GM12875 (cell line): ENCODE measurements around the gene ANXA2R.
A peak's percentile ranks its signal among the peaks of the same experiment; 100 is the strongest.

Experiments
- H3K4me3 ChIP-seq: one replicate; pipeline ENCODE4 v1.5.1; 2011; ENCODE audit warnings: low read depth, low read length, control low read depth
- CTCF ChIP-seq: IDR thresholded peaks from 2 replicates; pipeline ENCODE4 v1.5.1; 2011; ENCODE audit warnings: low read depth, mild to moderate bottlenecking, control low read depth, inconsistent platforms, low read length, moderate library complexity, borderline replicate concordance; ENCODE audit not compliant: insufficient read depth

Gene ANXA2R

GRCh38 chr5:43000914-43001313 lies 39.2 kb downstream of the ANXA2R start:
- H3K4me3 ChIP-seq, result no peak overlapping the region
- TF ChIP-seq CTCF, result no peak

GRCh38 chr5:43000111-43000840 lies 39.8 kb downstream of the ANXA2R start:
- no peak overlapping the region for H3K4me3 ChIP-seq
- no peak for TF ChIP-seq CTCF

- H3K4me3 ChIP-seq, result peak overlapping the region; percentile 66
- TF ChIP-seq CTCF, result no peak
Observed at GRCh38 chr5:42995360-42995751, 44.8 kb downstream of the ANXA2R start.

- H3K4me3 ChIP-seq, result peak overlapping the region; percentile 66
- TF ChIP-seq CTCF, result peak; percentile 86
Observed at GRCh38 chr5:42994555-42995359, 45.4 kb downstream of the ANXA2R start.

GRCh38 chr5:42994246-42994554 lies 45.9 kb downstream of the ANXA2R start:
- H3K4me3 ChIP-seq, result peak overlapping the region; percentile 66

GRCh38 chr5:42993516-42994245 lies 46.4 kb downstream of the ANXA2R start:
- TF ChIP-seq CTCF, result no peak
- H3K4me3 ChIP-seq, result peak overlapping the region; percentile 66

More at GRCh38 chr5:42994246-42994554, 45.9 kb downstream of the ANXA2R start:
- no peak for TF ChIP-seq CTCF
